Psoas muscle (tissue), 8 donors: ENCODE data around the gene PHC2. TPM values are rescaled to one million over a fixed set of nuclear protein-coding genes. Genes with fewer than 3 reads are reported as not detected.

Experiments
- ATAC-seq, 4 donors: fragments of 200-7000 bp; cut with Tn5 transposase; one replicate each; pipeline ENCODE4 v1.9.1; 2020; ENCODE audit warnings: moderate library complexity in 3 of 4, mild to moderate bottlenecking in 2 of 4
- DNase-seq, 2 donors: peaks; one replicate each; pipeline ENCODE4 v3.0.0-alpha.2; 2020
- H3K27ac ChIP-seq: fragments of 200-600 bp; one replicate; pipeline ENCODE4 v1.8.0; 2022
- H3K27me3 ChIP-seq, 3 donors: fragments of 200-600 bp in 1 of 3; one replicate each; pipeline versions ENCODE4 v1.6.1 to v1.8.0; 2013 to 2022; ENCODE audit warnings: low read length in 2 of 3, mild to moderate bottlenecking in 2 of 3, moderate library complexity in 1 of 3; ENCODE audit not compliant: insufficient read depth in 3 of 3
- H3K36me3 ChIP-seq, 2 donors: fragments of 200-600 bp in 1 of 2; one replicate each; pipeline versions ENCODE4 v1.6.1 to v1.8.0; 2013 to 2022; ENCODE audit warnings: low read depth in 1 of 2, mild to moderate bottlenecking in 1 of 2, moderate library complexity in 1 of 2; ENCODE audit not compliant: insufficient read depth in 1 of 2
- H3K4me1 ChIP-seq: fragments of 200-600 bp; one replicate; pipeline ENCODE4 v1.8.0; 2022
- H3K4me3 ChIP-seq: fragments of 200-600 bp; one replicate; pipeline ENCODE4 v1.8.0; 2022; ENCODE audit warnings: mild to moderate bottlenecking
- H3K9me3 ChIP-seq: fragments of 200-600 bp; one replicate; pipeline ENCODE4 v1.8.0; 2022
- WGBS, 3 donors: extraction: QIAGEN DNeasy Blood & Tissue Kit; methylation state at CpG; one replicate each; pipeline versions ENCODE4 v1.1.6 to v1.1.7; 2013; 5-methylcytosine and 5-hydroxymethylcytosine counted together
- intact Hi-C, 2 donors: fragments of 100-400 bp; cut with DNase I; formaldehyde crosslinking; loops; one replicate each; pipeline versions ENCODE4 v1.11.0 to v1.14.2; 2022
- polyA plus RNA-seq, 3 donors: library from polyadenylated mRNA; stranded (reverse); fragments of 200-250 nt; gene quantifications; one replicate each; pipeline ENCODE4 v1.2.3, GENCODE V29; 2013
- total RNA-seq, 4 donors: library from RNA; stranded (reverse); fragmentation: NEBNext Ultra II Directional in 2 of 4; extraction: Animal tissue kit (Norgen Biotek cat#: 25700) in 2 of 4; gene quantifications; one replicate each; pipeline versions ENCODE4 v1.2.1 to v1.2.4, GENCODE V29; 2021 to 2023
- TF ChIP-seq, protein P1 (sequence below): fragments of 200-600 bp; IDR thresholded peaks from one replicate; pipeline ENCODE4 v1.8.0; 2022; ENCODE audit warnings: antibody characterized with exemption
- donor health status: healthy with polysubstance abuse.
- donor health status: DM: no; HTN: no; CAD: no; lungs with moderate emphysema.
- donor health status: Bipolar disorder and iron deficiency.
- donor health status: healthy.
- donor health status: DM: yes; HTN: yes; CAD: no.
- donor health status: DM: no; HTN: no; CAD: no.
- donor health status: DM: no; HTN: no; CAD: no.
- donor health status: DM: yes; HTN: yes; CAD: no.

The PHC2 gene
- total and polyA plus RNA-seq, 7 donors: 74.1 to 427 (median 338) TPM

DNA sequence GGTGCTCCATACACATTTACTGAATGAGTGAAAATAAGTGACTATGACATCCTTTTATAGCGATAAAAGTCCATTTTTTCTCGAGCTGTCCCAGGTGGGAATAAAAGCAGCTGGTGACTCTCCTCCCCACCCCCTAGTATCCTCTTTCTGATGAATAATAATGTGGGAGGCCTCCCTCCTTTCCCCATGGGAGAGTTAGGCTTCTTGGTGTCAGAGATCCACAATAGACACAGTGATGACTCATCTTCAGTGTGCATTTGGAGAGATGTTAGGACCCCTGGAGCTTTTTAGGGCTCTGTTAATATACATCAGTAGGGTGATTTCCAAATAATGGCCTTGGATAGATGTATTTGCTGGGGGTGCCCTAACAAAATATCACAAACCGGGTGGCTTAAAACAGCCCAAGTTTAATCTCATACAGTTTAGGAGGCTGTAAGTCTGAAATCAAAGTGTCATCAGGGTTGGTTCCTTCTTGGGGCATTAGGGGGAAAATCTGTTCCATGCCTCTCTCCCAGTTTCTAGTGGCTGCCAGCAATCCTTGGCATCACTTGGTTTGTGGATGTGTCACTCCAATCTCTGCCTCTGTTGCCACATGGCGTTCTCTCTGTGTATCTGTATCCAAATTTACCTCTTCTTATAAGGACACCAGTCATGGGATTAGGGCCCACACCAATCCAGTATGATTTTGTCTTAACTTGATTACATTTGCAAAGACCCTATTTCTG is 4.4 kb upstream of the PHC2 start:
- no peak overlapping the region for H3K27ac ChIP-seq
- no peaks in the 10 kb centered on the region for H3K27me3 ChIP-seq
- 40 to 57% (median 56%) methylated on average over 4 of the region's 4 CpGs for WGBS, 3 donors
- intact Hi-C loops: no loop called here
- TF ChIP-seq, protein P1, sequence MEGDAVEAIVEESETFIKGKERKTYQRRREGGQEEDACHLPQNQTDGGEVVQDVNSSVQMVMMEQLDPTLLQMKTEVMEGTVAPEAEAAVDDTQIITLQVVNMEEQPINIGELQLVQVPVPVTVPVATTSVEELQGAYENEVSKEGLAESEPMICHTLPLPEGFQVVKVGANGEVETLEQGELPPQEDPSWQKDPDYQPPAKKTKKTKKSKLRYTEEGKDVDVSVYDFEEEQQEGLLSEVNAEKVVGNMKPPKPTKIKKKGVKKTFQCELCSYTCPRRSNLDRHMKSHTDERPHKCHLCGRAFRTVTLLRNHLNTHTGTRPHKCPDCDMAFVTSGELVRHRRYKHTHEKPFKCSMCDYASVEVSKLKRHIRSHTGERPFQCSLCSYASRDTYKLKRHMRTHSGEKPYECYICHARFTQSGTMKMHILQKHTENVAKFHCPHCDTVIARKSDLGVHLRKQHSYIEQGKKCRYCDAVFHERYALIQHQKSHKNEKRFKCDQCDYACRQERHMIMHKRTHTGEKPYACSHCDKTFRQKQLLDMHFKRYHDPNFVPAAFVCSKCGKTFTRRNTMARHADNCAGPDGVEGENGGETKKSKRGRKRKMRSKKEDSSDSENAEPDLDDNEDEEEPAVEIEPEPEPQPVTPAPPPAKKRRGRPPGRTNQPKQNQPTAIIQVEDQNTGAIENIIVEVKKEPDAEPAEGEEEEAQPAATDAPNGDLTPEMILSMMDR: no peak
- H3K4me3 ChIP-seq: no peak overlapping the region
- no peaks in the 10 kb centered on the region for H3K4me1 ChIP-seq
- no peaks in the 10 kb centered on the region for H3K9me3 ChIP-seq
- ATAC-seq (no peak), DNase-seq (no peak)
- H3K36me3 ChIP-seq: no peaks in the 10 kb centered on the region

DNA sequence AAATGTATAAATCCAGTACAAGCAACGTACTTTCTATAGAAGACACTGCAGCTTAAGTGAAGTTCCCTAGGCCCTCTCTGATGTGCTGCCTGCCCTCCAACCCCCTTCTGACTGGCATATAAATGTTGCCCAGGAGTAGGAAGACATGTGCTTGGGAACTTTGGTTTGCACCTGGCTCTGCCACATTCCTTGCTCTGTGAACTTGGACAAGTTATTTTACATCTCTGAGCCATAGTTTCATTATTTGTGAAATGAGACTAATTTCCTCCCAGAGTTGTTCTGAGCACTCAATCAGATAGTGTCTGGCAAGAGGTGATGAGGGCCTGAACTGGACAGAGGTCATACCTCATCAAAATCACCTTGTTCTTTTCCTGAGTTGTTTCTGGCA is 3.5 kb upstream of the PHC2 start:
- Histone ChIP-seq H3K4me3 (no peak overlapping the region), H3K9me3 (no peaks in the 10 kb centered on the region), H3K27ac (no peak overlapping the region), H3K4me1 (peaks cover 5% of the 10 kb centered on the region), H3K27me3 (no peaks in the 10 kb centered on the region), H3K36me3 (no peaks in the 10 kb centered on the region)
- intact Hi-C loops: no loop called here
- WGBS, 3 donors: 94 to 99% (median 96%) methylated on average over 1 of the region's 1 CpG
- DNase-seq (no peak), ATAC-seq (no peak)
- TF ChIP-seq, protein P1: no peak

DNA sequence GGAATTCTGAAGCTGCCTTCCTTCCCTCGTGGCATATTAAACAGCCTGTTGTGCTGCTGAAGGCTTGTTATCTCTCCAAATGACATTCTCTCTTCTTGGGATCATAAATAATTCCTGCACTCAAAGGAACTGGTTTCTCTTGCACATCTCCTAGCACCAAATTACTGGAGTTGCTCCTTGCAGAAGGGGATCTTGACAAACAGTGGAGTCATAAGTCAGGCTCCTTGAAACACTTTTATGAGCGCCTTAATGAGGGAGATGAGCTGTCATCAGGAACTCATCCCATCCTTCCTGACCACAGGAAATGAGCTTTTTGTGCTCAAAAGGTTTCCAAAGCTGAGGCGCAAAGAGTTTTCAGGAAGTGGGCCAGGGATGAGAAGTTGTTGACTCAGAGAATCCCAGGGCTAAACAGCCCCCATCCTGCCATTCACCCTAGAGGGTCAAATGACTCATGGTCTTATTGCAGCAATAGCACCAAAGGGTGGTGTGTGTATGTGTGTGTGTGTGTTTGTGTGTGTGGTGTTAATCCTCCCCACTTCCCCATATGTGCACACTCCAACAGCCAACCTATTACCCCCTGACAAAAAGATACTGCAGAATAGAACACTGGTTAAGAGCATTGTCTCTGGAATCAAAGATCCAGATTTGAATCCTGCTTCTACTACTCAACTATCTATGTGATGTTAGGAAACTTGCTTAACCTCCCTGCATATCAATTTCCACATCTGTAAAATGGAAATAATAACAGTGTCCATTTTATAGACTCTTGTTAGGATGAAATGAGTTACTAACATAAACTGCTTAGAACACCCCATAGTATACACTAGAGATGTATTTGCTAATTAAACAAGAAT is 2.8 kb upstream of the PHC2 start:
- Histone ChIP-seq H3K4me3 (no peak overlapping the region), H3K4me1 (peaks cover 9% of the 10 kb centered on the region), H3K27me3 (no peaks in the 10 kb centered on the region), H3K36me3 (no peaks in the 10 kb centered on the region), H3K9me3 (no peaks in the 10 kb centered on the region), H3K27ac (peak overlapping the region; percentile 50)
- ATAC-seq (peak in 3 of 4 donors; percentile 8 to 36 (median 18)), DNase-seq (peak; percentile 48 to 51)
- TF ChIP-seq, protein P1: no peak
- 58 to 65% (median 61%) methylated on average over 3 of the region's 3 CpGs for WGBS, 3 donors
- intact Hi-C loops: no loop called here

DNA sequence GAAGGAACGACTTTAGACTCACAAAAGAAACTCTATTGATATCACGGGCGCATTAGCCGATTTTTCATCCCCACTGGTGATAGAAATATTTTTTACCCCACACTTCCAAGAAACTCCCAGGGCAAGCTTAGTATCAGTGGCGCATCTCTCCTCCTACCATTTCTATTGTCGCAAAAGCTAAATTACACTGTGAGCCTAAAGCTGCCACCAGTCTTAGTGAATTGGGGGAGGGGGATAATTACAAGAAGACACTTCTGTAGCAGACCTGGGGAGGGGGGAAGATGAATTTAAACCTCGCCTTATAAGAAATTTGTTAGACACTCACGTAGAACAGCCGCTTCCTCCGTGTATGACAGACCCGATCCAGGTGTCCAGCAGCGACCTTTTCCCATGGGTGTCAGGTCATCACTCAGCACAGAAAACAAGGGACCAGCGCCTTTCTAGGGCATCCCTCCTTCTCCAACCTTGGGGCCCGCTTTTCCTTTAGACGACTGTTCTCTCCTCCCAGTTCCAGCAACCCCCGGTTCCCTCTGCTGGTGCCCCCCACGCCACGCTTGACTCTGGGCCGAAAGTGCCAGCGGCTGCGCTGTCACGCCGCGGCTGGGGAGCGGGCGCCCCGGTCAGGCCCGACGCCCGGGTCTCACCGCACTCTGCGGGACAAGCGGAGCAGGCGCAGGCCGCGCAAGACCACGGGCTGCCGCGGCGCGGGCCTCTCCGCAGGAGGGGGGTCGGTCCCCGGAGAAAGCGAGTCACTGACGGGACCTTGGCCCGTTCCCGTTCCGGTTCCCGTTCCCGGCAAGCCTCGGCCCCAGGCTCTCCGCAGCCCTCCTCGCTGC is 821 bp downstream of the PHC2 start:
- ATAC-seq (peak; percentile 14 to 54 (median 31)), DNase-seq (peak; percentile 37 to 72)
- WGBS, 3 donors: 10 to 14% (median 11%) methylated on average over 42 to 54 of the region's 54 CpGs
- Histone ChIP-seq H3K9me3 (no peaks in the 10 kb centered on the region), H3K4me1 (peaks cover 33% of the 10 kb centered on the region), H3K36me3 (peaks cover 2 to 6% of the 10 kb centered on the region in 2 donors), H3K27ac (peak overlapping the region; percentile 89), H3K4me3 (peak overlapping the region; percentile 91), H3K27me3 (no peaks in the 10 kb centered on the region)
- TF ChIP-seq, protein P1: no peak
- intact Hi-C loops: loop anchor here in 1 of 2 donors (5.0 kb wide), 1 partner anchor 38 kb away; no protein-coding TSS in a partner anchor
